Nucleus accumbens (tissue), 56 donors: ENCODE measurements around the gene CCDC138.
A peak's percentile ranks its signal among the peaks of the same experiment; 100 is the strongest.

Experiments
- DNase-seq, 56 donors: peaks; one replicate each; lab custom pipeline; 2025; lab: John Stamatoyannopoulos, UW

CCDC138 gene

GRCh38 chr2:108916796-108917421 is 130.3 kb downstream of the CCDC138 start:
- peak in 10 of 56 donors; percentile 9 to 46 (median 20) for DNase-seq

- no peak for DNase-seq
Observed at GRCh38 chr2:108917526-108917925, 131.0 kb downstream of the CCDC138 start.

GRCh38 chr2:108918156-108918874 is 131.7 kb downstream of the CCDC138 start:
- DNase-seq, result no peak

DNA sequence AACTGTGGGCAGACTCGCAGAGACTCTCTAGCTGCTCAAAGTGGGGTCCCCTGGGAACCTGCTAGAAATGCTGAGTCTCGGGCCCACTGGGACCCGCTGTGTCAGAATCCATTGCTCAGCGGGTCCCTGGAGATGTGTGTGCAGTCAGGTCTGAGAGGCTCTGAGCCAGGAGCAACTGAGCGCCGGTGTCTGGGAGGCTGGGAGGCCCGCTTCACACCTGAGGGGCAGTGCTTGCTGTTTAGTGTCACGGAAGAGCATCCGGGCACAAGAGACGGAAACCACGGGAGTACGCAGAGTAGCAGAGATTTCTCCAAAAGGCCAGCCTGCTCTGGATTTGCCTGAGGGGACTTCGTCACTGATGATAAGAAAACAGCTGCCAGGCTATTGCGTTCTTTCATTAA is 132.4 kb downstream of the CCDC138 start:
- no peak for DNase-seq

DNA sequence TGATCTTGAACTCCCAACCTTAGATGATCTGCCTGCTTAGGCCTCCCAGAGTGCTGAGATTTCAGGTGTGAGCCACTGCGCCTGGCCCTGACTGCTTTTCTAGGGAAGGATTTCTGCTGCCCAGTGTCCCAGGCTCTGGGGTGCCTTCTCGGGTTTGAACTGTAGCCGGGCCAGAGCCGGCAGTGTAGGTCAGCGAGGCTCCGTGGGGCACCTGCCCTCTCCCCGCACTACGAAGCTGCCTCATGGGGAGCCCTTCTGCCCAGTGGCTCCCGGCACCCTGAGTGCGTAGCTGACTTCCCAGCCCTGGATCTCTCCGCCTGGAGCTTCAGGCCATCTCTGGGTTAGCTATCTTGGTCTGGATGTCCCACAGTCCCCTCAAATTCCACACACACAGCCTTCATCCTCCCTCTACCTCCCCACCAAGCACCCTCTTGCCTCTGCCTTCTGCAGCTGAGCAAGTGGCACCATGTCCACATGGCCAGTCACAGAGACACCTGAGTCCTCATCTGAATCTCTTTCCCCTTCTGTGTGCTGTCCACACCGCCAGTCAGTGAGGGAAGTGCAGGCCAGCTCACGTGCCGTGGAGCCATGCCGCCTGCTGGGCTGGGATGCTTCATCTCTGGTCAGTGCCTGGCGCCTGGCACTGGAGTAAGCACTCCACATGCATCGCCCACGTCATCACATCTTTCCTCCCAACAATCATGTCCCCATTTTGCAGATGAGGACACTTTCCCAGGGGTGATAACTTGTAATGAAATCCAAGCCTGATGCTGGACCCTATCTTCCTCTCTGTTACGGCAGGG is 133.2 kb downstream of the CCDC138 start:
- no peak for DNase-seq

DNA sequence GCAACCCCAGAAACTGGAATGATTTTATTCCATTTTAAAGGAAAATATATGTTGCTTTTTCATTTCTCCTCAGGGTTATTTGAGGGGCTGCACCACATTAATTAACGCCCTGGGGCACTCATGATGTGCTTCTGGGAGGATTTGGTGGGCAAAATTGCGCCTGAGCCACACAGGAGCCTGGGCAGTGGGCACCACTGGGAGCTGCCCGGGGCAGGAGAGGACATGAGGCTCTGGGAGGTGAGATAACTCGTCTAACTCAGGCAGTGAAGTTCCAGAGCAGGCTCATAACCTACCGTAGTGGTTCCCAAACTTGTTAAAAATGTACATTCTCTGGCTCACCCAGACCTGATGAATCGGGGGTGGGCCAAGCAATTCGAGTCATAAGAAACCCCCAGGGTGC is 134.1 kb downstream of the CCDC138 start:
- DNase-seq, result no peak

DNA sequence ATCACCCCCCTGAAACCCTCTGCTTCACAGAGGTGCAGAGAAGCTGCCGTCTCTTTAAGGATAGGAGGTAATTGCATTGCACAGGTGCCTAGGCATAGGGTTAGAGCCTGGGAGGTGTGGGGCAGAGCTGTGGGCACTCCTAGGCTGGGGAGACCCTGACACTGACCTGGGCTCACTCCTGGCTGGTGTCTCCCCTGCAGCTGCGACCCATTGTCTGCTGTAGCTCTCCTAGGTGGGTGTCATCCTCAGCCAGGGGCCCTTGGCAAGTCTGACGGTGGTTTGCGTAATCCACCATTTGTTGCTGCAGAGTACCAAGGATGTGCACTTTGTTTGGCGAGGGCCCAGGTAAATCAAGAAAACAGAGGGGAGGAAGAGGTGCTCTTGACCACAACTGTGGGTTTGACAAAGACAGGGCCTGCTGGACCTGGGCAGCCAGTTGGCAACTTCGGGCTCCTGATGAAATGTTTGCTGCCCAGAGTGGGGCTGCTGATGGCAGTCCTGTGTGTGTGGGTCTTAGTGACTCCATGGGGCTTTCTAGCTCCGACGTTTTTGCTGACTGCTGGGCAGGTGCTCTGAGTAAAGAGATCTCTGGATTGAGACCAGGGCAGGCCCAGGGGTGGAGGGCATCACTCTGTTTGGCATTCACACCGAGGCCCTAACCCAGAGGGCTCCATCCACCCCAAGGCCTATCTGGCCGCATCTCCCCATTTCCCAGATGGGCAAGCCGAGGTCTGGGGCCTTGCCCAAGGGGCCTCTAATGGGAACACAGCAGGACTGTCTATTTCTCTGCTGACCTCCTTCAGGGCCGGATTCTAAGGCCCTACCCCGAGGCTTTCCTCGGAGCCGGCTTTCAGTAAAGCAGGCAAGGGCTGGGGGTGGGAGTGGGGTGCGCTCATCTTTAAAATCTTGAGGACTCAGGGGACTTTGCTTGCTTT is 134.8 kb downstream of the CCDC138 start:
- no peak for DNase-seq

DNA sequence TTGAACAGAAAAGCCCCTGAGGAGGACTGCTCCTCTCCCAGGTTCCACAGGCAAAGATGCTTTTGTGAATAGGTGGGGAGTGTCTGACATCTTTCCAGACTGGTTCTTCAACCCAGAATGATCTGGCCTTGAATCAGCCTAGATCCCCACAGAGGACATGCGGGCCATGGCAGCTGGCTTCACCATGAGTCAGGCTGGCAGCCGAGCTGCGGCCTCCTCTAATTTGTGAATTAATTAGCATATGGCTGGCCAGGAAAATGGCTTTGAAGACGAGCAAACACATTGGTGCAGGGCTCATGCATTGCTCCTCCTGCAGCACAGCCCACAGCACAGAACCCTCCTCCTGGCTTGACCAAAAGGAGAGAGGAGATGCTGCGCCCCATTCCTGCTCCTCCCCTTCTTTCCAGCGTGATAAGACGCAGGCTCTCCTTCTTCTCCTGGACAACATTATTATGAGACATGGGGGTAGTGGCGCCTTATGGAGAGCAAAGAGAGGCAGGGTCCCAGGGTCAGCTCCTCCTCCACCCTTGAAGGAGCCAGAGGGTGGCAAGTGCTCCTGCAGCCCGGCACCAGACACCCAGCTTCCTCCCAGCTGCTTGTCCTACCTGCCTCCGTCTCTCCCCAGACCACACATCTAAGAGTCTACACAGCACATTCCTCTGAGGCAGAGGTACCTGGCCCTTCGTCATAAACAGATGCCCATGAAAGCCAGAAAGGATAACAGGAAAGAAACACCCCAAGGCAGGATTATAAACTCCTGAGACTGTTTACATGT is 135.8 kb downstream of the CCDC138 start:
- DNase-seq, result peak in 1 of 56 donors; percentile 32

GRCh38 chr2:108923019-108923700 is 136.6 kb downstream of the CCDC138 start:
- no peak for DNase-seq

GRCh38 chr2:108923736-108924579 is 137.4 kb downstream of the CCDC138 start:
- DNase-seq, result no peak

DNA sequence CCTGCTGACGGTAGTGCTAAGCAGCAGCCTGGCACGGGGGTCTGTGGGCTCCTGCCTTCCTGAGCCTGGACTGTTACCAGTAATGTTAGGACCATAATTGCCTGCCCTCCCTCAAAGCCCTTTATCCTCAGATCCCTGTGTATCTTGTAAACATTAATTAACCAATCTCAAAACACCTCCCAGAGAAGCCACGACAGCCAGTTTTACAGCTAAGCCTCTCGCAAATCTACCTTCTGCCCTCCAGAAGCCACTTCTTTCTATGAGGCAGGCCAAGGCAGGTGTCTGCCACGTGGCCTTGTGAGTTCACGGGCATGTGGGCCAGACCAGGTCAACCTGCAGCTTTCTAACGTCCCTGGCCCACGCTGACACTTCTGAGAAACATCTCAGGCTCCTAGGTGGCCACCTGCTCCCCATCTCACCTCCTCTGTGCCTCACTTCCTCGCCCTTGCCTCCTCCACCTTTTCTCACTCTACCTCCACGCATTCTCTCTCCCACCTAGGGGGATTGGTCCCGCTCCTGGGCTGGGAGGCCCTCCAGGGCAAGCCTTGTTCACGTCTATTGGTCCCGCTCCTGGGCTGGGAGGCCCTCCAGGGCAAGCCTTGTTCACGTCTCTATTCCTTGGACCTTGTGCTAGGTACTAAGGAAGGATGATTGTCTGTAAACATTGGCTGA is 138.1 kb downstream of the CCDC138 start:
- DNase-seq, result no peak

DNA sequence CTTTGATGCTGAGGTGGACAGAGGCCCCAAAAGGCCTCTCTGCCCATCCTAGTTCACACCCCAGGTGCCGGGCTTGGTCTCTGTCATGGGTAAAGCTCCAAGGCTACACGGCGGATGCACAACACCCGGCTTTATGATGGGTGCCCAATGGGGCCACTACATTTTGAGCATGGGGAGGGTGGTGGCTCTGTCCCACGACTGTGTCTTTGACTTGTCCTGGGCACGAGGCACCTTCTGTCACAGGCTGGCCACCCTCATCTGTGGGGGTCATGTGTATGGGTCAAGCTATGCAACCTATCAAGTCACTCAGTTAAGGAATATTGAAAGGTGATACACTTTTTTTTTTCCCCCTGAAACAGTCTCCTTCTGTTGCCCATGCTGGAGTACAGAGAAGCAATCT is 138.7 kb downstream of the CCDC138 start:
- DNase-seq, result no peak

DNA sequence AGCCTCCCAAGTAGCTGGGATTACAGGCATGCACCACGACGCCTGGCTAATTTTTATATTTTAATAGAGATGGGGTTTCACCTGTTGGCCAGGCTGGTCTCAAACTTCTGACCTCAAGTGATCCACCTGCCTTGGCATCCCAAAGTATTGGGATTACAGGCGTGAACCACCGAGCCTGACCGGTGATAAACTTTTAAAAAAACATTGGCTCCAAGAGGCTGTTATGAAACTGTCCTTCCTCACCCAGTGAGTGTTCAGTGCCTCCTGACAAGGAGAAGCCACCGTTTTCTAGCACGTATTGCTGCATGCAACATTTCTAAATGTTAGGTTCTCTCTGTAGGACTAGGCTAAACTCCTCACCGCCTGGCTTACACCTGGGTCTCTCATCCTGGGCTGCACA is 139.2 kb downstream of the CCDC138 start:
- DNase-seq, result no peak
